Activated CD4-positive, CD25-positive, alpha-beta regulatory T cell treated with anti-CD3 and anti-CD28 coated beads, Interleukin-2, amount 50 U/mL, for 16 hours (primary cell): ENCODE results near the gene LYSET.
"Not testable (repeated sequence)": the region's sequence is repeated elsewhere in the genome, so short reads cannot be mapped to it uniquely, and the experiment has no call there.

Experiments
- DNase-seq: peaks from one replicate; pipeline ENCODE4 v3.0.0-alpha.2; 2020; ENCODE audit warnings: low read depth, low spot score

The LYSET gene

GRCh38 chr14:93168610-93169009, 16.5 kb upstream of the LYSET start:
- DNase-seq: not testable (repeated sequence)

GRCh38 chr14:93169619-93170018, 15.5 kb upstream of the LYSET start:
- not testable (repeated sequence) for DNase-seq

- DNase-seq: not testable (repeated sequence)
Measured at GRCh38 chr14:93170141-93170540, 15.0 kb upstream of the LYSET start.

GRCh38 chr14:93171376-93171775, 13.7 kb upstream of the LYSET start:
- no peak for DNase-seq

- DNase-seq: no peak
Measured at GRCh38 chr14:93173943-93174395, 11.1 kb upstream of the LYSET start.

- DNase-seq: not testable (repeated sequence)
Measured at GRCh38 chr14:93174731-93175130, 10.4 kb upstream of the LYSET start.

GRCh38 chr14:93175492-93175891, 9.6 kb upstream of the LYSET start:
- DNase-seq: no peak

GRCh38 chr14:93183596-93184317, 1.4 kb upstream of the LYSET start:
- no peak for DNase-seq

GRCh38 chr14:93185349-93185720, 218 bp downstream of the LYSET start:
- DNase-seq: no peak

- DNase-seq: no peak
Measured at GRCh38 chr14:93186466-93186865, 1.3 kb downstream of the LYSET start.

GRCh38 chr14:93186956-93187355, 1.8 kb downstream of the LYSET start:
- no peak for DNase-seq

GRCh38 chr14:93195316-93195999, 10.3 kb downstream of the LYSET start:
- no peak for DNase-seq

GRCh38 chr14:93199031-93199430, 13.9 kb downstream of the LYSET start:
- no peak for DNase-seq

GRCh38 chr14:93200553-93200952, 15.4 kb downstream of the LYSET start:
- no peak for DNase-seq

GRCh38 chr14:93201155-93201704, 16.1 kb downstream of the LYSET start:
- no peak for DNase-seq

- DNase-seq: peak; percentile 81
Measured at GRCh38 chr14:93206793-93207467, 21.8 kb downstream of the LYSET start, which contains the start of the genes GON7 and UBR7. GON7 (minus strand) TSS chr14:93207065; CDS start chr14:93207037, 28 bp downstream. UBR7 (plus strand) TSS chr14:93207256; CDS start chr14:93207292, 36 bp downstream.

- DNase-seq: no peak
Measured at GRCh38 chr14:93207468-93208308, 22.6 kb downstream of the LYSET start.

GRCh38 chr14:93212432-93212831, 27.3 kb downstream of the LYSET start:
- no peak for DNase-seq

- DNase-seq: no peak
Measured at GRCh38 chr14:93214598-93214997, 29.5 kb downstream of the LYSET start.

GRCh38 chr14:93219103-93219726, 34.1 kb downstream of the LYSET start:
- peak; percentile 18 for DNase-seq

- DNase-seq: no peak
Measured at GRCh38 chr14:93220509-93220908, 35.4 kb downstream of the LYSET start.
